A549 treated with DMSO at 1 μM for 4 hours (cell line): ENCODE measurements around the gene GRHPR. TPM values are rescaled to one million over a fixed set of nuclear protein-coding genes. Genes with fewer than 3 reads are reported as not detected.

Experiments used
- total RNA-seq: library from RNA; stranded (reverse); fragments of 200-300 nt; extraction: Qiagen RNA extraction; gene quantifications from 5 replicates; pipeline ENCODE4 v1.2.3, GENCODE V29; 2022; ENCODE audit warnings: low read depth

GRHPR gene
- total RNA-seq: 139 to 164 TPM (median 156 TPM) in 5 replicates

DNA sequence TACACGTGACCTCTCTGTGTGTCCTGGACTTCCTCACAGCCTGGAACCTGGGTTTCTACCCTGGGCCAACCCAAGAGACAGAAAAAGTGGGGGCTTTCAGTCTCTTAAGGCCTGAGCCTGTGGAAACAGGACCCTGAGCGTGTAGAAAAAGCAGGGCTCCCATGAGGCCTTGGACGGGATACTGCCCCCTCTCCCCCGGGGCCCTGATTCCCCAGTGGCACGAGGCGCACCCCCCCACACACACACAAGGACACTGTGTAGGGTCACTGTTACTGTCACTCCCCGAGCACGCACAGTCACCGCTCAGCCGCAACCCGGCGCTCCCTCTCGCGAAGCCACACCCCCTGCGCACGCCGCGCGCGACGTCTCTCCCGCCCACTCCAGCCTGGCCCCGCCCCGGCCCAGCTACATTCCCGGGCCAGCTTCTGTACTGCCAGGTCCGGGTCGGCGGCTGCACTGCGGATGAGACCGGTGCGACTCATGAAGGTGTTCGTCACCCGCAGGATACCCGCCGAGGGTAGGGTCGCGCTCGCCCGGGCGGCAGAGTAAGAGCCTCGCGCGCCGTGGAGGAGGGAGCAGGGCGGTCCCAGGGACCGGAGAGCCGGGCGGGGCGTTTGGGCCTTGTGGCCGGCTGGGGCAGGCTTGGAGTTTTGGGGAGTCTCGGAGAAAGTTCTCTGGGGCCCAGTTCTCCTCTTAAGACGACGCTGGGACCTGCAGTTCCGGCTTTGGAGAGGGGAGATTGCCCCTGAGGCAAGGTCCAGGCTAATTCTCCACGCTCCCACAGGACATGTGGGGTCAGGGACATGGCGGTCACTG, at the start of gene GRHPR:
GRHPR (plus strand) TSS at position 408 of the 816 bp plus-strand sequence; CDS start at position 463, 55 bp downstream.

DNA sequence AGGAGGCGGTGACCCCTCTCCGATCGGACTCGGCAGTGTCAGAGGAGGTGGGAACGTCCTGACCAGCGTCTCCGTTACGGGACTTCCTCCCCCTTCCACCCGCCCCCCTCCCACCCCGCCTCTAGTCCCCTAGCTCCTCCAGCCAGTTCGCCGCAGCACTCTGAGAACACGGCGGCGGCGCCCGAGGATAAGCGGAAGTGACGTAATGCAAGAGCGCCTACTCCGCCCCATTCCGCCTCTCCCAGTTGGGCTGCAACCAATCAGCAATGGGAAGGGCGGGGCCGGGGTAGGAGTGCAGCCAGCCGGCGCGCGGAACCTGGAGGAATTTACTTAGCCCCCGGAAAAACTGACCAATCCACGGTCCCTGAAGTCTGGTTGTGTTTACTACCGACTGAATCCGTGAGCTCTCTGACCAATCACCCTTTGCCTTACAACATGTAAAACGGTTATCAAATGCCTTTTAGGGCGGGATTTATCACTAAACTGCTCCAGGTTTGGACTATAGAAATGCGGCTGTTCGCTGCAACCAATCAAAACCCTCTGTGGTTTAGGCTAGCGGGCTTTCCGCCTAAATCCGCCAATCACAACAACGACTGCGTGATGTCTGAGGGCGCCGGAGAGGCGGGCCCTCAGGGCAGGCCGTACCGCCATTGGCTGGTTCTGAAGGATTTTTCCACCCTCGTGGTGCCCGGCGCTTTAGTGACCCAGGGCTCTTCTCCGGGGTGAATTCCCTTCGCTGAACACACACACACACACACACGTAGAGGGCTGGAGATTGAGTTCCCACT, 42.9 kb downstream of the GRHPR start, which contains the start of gene ZBTB5:
ZBTB5 (minus strand) TSS at position 202 of the 788 bp plus-strand sequence. CDS start 22,899 bp downstream, outside the sequence.

GRCh38 chr9:37485389-37486255, 63.1 kb downstream of the GRHPR start, which contains the start of gene POLR1E:
Gene POLR1E, plus strand, starts transcription at chr9:37485948. Its CDS starts 100 bp downstream, at chr9:37486048.

Other genes starting within 250 kb of the GRHPR start
- 7.7 to 9.7 TPM (median 8.9 TPM) in 5 replicates for gene ZBTB5, start 42.8 kb downstream of the GRHPR start, total RNA-seq
- gene POLR1E, start 63.3 kb downstream of the GRHPR start, total RNA-seq: 37.3 to 46.5 TPM (median 44.1 TPM) in 5 replicates
- 5.7 to 8.4 TPM (median 7.2 TPM) in 5 replicates for gene FBXO10, start 153.7 kb downstream of the GRHPR start, total RNA-seq
- 322 to 345 TPM (median 337 TPM) in 5 replicates for gene TOMM5, start 169.9 kb downstream of the GRHPR start, total RNA-seq
- 0.02 to 0.04 TPM (median 0.03 TPM) in 4 of 5 replicates, not detected in the other for gene FRMPD1, start 228.3 kb downstream of the GRHPR start, total RNA-seq